ENCODE results near the gene B4GALNT1.

DNA sequence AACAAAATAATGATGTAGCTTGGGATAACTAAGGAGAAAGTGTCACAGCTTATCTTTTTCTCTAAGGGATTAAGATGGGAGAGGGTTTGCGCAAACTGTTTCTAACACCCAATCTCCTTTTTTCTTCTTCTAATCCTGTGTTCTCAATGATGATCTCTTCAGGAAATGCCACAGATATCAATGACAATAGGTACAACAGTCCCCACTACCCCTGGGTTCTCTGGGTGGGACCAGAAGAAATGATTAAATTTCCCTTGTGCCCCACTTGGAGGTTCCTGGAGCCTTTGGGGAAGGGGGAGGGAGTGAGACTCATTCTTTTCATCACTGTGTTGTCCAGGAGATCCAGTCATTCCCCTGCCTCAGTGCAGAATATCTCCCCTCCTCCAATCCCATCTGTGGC, 50.6 kb downstream of the B4GALNT1 start:
- TF ChIP-seq POLR2A (IDR thresholded peaks at IDR 0.05; ENCODE audit: extremely low read depth, insufficient read length) = no peak
- TF ChIP-seq, protein P1, sequence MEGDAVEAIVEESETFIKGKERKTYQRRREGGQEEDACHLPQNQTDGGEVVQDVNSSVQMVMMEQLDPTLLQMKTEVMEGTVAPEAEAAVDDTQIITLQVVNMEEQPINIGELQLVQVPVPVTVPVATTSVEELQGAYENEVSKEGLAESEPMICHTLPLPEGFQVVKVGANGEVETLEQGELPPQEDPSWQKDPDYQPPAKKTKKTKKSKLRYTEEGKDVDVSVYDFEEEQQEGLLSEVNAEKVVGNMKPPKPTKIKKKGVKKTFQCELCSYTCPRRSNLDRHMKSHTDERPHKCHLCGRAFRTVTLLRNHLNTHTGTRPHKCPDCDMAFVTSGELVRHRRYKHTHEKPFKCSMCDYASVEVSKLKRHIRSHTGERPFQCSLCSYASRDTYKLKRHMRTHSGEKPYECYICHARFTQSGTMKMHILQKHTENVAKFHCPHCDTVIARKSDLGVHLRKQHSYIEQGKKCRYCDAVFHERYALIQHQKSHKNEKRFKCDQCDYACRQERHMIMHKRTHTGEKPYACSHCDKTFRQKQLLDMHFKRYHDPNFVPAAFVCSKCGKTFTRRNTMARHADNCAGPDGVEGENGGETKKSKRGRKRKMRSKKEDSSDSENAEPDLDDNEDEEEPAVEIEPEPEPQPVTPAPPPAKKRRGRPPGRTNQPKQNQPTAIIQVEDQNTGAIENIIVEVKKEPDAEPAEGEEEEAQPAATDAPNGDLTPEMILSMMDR (IDR thresholded peaks at IDR 0.05; ENCODE audit: low read depth, low read length) = no peak
- TF ChIP-seq, protein P2, sequence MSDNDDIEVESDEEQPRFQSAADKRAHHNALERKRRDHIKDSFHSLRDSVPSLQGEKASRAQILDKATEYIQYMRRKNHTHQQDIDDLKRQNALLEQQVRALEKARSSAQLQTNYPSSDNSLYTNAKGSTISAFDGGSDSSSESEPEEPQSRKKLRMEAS (IDR thresholded peaks at IDR 0.05; ENCODE audit: low read depth, low read length) = no peak
- TF ChIP-seq MYC (IDR thresholded peaks at IDR 0.05; ENCODE audit: low read depth, low read length) = no peak

All from NB4 (cell line).